SK-N-SH (cell line): ENCODE measurements around the gene DIAPH1. TPM values are rescaled to one million over a fixed set of nuclear protein-coding genes. Genes with fewer than 3 reads are reported as not detected.
A peak's percentile ranks its signal among the peaks of the same experiment; 100 is the strongest.

Source experiments
- CTCF ChIA-PET: fragments of 300-600, 350-600 bp; formaldehyde crosslinking; extraction: SDS; loops from one replicate; lab custom pipeline; 2021; lab: Yijun Ruan, JAX
- POLR2A ChIA-PET: fragments of 350-600 bp; sonication (Branson Sonifier 250); formaldehyde crosslinking; extraction: SDS; loops from one replicate; lab custom pipeline; 2020; ENCODE audit warnings: antibody characterized with exemption, inconsistent platforms; lab: Yijun Ruan, JAX
- DNase-seq: peaks from one replicate; pipeline ENCODE4 v3.0.0; 2012
- H2AFZ ChIP-seq: fragments of 200-600 bp; sonication (generic); 2 replicates; pipeline ENCODE4 v1.8.1; 2016; ENCODE audit warnings: antibody characterized with exemption, mild to moderate bottlenecking, low read depth
- H3F3A ChIP-seq: fragments of 200-600 bp; sonication (generic); replicated peaks from 2 replicates; pipeline ENCODE3; 2016; ENCODE audit warnings: antibody characterized with exemption, mild to moderate bottlenecking; ENCODE audit not compliant: insufficient read depth
- H3K27ac ChIP-seq, 2 experiments: fragments of 200-500 bp in 1 of 2; fragments of 200-600 bp in 1 of 2; sonication (Bioruptor generic) in 1 of 2; sonication (generic), shearing (Covaris generic) in 1 of 2; 2 replicates each; pipeline versions ENCODE4 v1.5.1 to v1.6.1; 2014 to 2016; ENCODE audit warnings: low read depth in 2 of 2, inconsistent platforms in 1 of 2, low read length in 1 of 2, mild to moderate bottlenecking in 1 of 2, mixed read lengths in 1 of 2
- H3K27me3 ChIP-seq: fragments of 200-600 bp; sonication (generic), shearing (Covaris generic); 2 replicates; pipeline ENCODE4 v1.6.1; 2016; ENCODE audit warnings: mixed run types; ENCODE audit not compliant: insufficient read depth
- H3K36me3 ChIP-seq, 2 experiments: fragments of 200-500 bp in 1 of 2; fragments of 200-600 bp in 1 of 2; sonication (Bioruptor generic) in 1 of 2; sonication (generic) in 1 of 2; replicated peaks in 1 of 2; 2 replicates each; pipeline versions ENCODE3 to v1.5.1; 2014 to 2016; ENCODE audit warnings: low read length in 1 of 2, mild to moderate bottlenecking in 1 of 2; ENCODE audit not compliant: insufficient read depth in 2 of 2, control insufficient read depth in 1 of 2
- H3K4me1 ChIP-seq, 2 experiments: fragments of 200-500 bp in 1 of 2; fragments of 200-600 bp in 1 of 2; sonication (Bioruptor generic) in 1 of 2; sonication (generic), shearing (Covaris generic) in 1 of 2; 2 replicates each; pipeline versions ENCODE4 v1.5.1 to v1.6.1; 2014 to 2016; ENCODE audit warnings: low read depth in 1 of 2, low read length in 1 of 2, mixed run types in 1 of 2; ENCODE audit not compliant: insufficient read depth in 2 of 2, control insufficient read depth in 1 of 2
- H3K4me2 ChIP-seq: fragments of 200-600 bp; sonication (generic), shearing (Covaris generic); 2 replicates; pipeline ENCODE4 v1.6.1; 2017; ENCODE audit warnings: mixed run types
- H3K4me3 ChIP-seq, 2 experiments: fragments of 200-500 bp in 1 of 2; fragments of 200-600 bp in 1 of 2; sonication (Bioruptor generic) in 1 of 2; sonication (generic), shearing (Covaris generic) in 1 of 2; 2 replicates each; pipeline versions ENCODE4 v1.5.1 to v1.8.1; 2014 to 2016; ENCODE audit warnings: low read depth in 2 of 2, inconsistent platforms in 1 of 2, low read length in 1 of 2, mild to moderate bottlenecking in 1 of 2, mixed read lengths in 1 of 2, moderate library complexity in 1 of 2
- H3K79me2 ChIP-seq: fragments of 200-600 bp; sonication (generic); 2 replicates; pipeline ENCODE4 v1.8.1; 2017; ENCODE audit warnings: mild to moderate bottlenecking; ENCODE audit not compliant: insufficient read depth
- H3K9ac ChIP-seq: fragments of 200-600 bp; sonication (generic); 2 replicates; pipeline ENCODE4 v1.6.1; 2017; ENCODE audit warnings: mixed run types
- H3K9me2 ChIP-seq: fragments of 200-600 bp; sonication (generic); 2 replicates; pipeline ENCODE4 v1.6.1; 2017; ENCODE audit warnings: mixed run types
- H3K9me3 ChIP-seq: fragments of 200-600 bp; sonication (generic); 2 replicates; pipeline ENCODE4 v1.6.1; 2017; ENCODE audit warnings: mixed run types, mild to moderate bottlenecking, moderate library complexity
- H4K20me1 ChIP-seq: fragments of 200-600 bp; sonication (generic); 2 replicates; pipeline ENCODE4 v1.6.1; 2017; ENCODE audit warnings: mild to moderate bottlenecking, mixed run types; ENCODE audit not compliant: insufficient read depth
- ELF1 ChIP-seq: IDR thresholded peaks from 2 replicates; pipeline ENCODE4 v1.4.0; 2012
- EP300 ChIP-seq, 2 experiments: IDR thresholded peaks; 2 replicates each; pipeline versions ENCODE4 v1.4.0 to v1.6.1; 2012; ENCODE audit warnings: borderline replicate concordance in 1 of 2, low read depth in 1 of 2, low read length in 1 of 2
- FOXJ3 ChIP-seq: sonication (generic); formaldehyde crosslinking; IDR thresholded peaks from 2 replicates; pipeline ENCODE4 v1.5.1; 2020; ENCODE audit warnings: mild to moderate bottlenecking, missing genetic modification reagents
- GABPA ChIP-seq: IDR thresholded peaks from 2 replicates; pipeline ENCODE4 v1.4.0; 2012; ENCODE audit warnings: low read depth, mild to moderate bottlenecking
- JUND ChIP-seq: IDR thresholded peaks from 2 replicates; pipeline ENCODE4 v1.4.0; 2012
- NFIC ChIP-seq: IDR thresholded peaks from 2 replicates; pipeline ENCODE4 v1.4.0; 2012; ENCODE audit warnings: borderline replicate concordance
- POLR2AphosphoS5 ChIP-seq: IDR thresholded peaks from 2 replicates; pipeline ENCODE4 v1.6.1; 2012; ENCODE audit warnings: low read depth, low read length
- RAD21 ChIP-seq: IDR thresholded peaks from 2 replicates; pipeline ENCODE4 v1.6.1; 2012; ENCODE audit warnings: mild to moderate bottlenecking, low read length
- RCOR1 ChIP-seq: fragments of 150-350 bp; IDR thresholded peaks from 2 replicates; pipeline ENCODE4 v1.6.1; 2017; ENCODE audit warnings: antibody characterized with exemption, low read length
- RFX5 ChIP-seq: IDR thresholded peaks from 2 replicates; pipeline ENCODE4 v1.6.1; 2012; ENCODE audit warnings: mild to moderate bottlenecking, improper control_type of control experiment, low read length
- SMC3 ChIP-seq: IDR thresholded peaks from 2 replicates; pipeline ENCODE4 v1.6.1; 2012; ENCODE audit warnings: low read depth, low read length, improper control_type of control experiment
- TCF12 ChIP-seq: IDR thresholded peaks from 2 replicates; pipeline ENCODE4 v1.4.0; 2012
- WGBS: methylation state at CpG from one replicate; pipeline ENCODE4 v1.1.6; 2017; ENCODE audit warnings: low lambda C conversion rate; 5-methylcytosine and 5-hydroxymethylcytosine counted together
- polyA plus RNA-seq, 3 experiments: library from polyadenylated mRNA; depleted of rRNA; stranded (reverse); fragments of >200 nt; gene quantifications; 2 replicates each; pipeline ENCODE4 v1.2.3, GENCODE V29; 2012
- TF ChIP-seq, protein P1 (sequence below): fragments of 200-600 bp; sonication (generic); IDR thresholded peaks from 2 replicates; pipeline ENCODE4 v1.6.1; 2017; ENCODE audit warnings: antibody characterized with exemption, mild to moderate bottlenecking, moderate library complexity
- TF ChIP-seq, protein P2 (sequence below): IDR thresholded peaks from 2 replicates; pipeline ENCODE4; 2012
- TF ChIP-seq, protein P3 (sequence below): fragments of 150-350 bp; IDR thresholded peaks from 2 replicates; pipeline ENCODE4 v1.6.1; 2017; ENCODE audit warnings: antibody characterized with exemption, low read length, low read depth, borderline replicate concordance

Gene DIAPH1
- polyA plus RNA-seq, 1 of the 3 experiments (the other 2 are of a cell fraction): 30.4 TPM

DNA sequence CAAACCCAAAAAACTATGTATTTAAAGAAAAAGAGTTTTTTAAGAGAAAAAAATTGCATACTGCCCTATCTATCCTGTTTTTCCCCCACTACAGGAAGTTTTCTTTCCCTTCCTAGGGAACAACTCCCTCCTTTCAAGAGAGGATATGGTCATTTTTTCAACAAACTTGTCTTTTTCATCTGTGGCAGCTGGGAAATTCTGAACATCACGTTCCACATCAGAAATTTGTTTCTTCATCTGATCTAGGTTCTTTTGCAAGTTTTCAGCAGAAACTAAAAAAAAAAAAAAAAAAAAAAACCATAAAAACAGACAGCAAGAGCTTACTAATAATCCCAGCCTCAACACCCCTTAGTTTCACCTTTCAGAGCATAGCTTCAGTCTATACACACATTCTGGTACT is 91.4 kb downstream of the DIAPH1 start:
- H3K4me2 ChIP-seq: no peak overlapping the region
- H3K27ac ChIP-seq: peak overlapping the region in 1 of 2 experiments; percentile 74; a peak in 2 of 4 replicates
- no peak for DNase-seq
- no peak overlapping the region for H2AFZ ChIP-seq
- ChIA-PET POLR2A (no interaction called here), CTCF (interaction anchor here (1.2 to 13.1 kb wide), 5 partner anchors 10 to 405 kb away, joined by 3 to 191 read pairs (median 4); partner anchors contain the start of genes PCDHB4 and PCDHGC3)
- H3K79me2 ChIP-seq: peaks cover 14% of the 10 kb centered on the region
- H3K4me1 ChIP-seq: peaks cover 36 to 54% of the 10 kb centered on the region in 2 experiments
- 83% methylated on average over 1 of the region's 1 CpG for WGBS
- H3F3A ChIP-seq: peaks cover 37% of the 10 kb centered on the region
- no peaks in the 10 kb centered on the region for H3K9me2 ChIP-seq
- H3K36me3 ChIP-seq: peaks cover 12 to 21% of the 10 kb centered on the region in 2 experiments
- H3K4me3 ChIP-seq: no peak overlapping the region
- H3K9ac ChIP-seq: no peak overlapping the region
- no peaks in the 10 kb centered on the region for H3K27me3 ChIP-seq
- TF ChIP-seq EP300 (IDR thresholded peaks at IDR 0.05; ENCODE audit: borderline replicate concordance in 1 of 2, low read depth in 1 of 2, low read length in 1 of 2) (no peak), SMC3 (no peak), TCF12 (no peak), RFX5 (no peak), RAD21 (no peak), ELF1 (no peak), NFIC (no peak), RCOR1 (no peak)
- TF ChIP-seq, protein P1, sequence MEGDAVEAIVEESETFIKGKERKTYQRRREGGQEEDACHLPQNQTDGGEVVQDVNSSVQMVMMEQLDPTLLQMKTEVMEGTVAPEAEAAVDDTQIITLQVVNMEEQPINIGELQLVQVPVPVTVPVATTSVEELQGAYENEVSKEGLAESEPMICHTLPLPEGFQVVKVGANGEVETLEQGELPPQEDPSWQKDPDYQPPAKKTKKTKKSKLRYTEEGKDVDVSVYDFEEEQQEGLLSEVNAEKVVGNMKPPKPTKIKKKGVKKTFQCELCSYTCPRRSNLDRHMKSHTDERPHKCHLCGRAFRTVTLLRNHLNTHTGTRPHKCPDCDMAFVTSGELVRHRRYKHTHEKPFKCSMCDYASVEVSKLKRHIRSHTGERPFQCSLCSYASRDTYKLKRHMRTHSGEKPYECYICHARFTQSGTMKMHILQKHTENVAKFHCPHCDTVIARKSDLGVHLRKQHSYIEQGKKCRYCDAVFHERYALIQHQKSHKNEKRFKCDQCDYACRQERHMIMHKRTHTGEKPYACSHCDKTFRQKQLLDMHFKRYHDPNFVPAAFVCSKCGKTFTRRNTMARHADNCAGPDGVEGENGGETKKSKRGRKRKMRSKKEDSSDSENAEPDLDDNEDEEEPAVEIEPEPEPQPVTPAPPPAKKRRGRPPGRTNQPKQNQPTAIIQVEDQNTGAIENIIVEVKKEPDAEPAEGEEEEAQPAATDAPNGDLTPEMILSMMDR: no peak
- TF ChIP-seq, protein P2, sequence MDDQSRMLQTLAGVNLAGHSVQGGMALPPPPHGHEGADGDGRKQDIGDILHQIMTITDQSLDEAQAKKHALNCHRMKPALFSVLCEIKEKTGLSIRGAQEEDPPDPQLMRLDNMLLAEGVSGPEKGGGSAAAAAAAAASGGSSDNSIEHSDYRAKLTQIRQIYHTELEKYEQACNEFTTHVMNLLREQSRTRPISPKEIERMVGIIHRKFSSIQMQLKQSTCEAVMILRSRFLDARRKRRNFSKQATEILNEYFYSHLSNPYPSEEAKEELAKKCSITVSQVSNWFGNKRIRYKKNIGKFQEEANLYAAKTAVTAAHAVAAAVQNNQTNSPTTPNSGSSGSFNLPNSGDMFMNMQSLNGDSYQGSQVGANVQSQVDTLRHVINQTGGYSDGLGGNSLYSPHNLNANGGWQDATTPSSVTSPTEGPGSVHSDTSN: no peak
- no peaks in the 10 kb centered on the region for H4K20me1 ChIP-seq
- no peaks in the 10 kb centered on the region for H3K9me3 ChIP-seq

DNA sequence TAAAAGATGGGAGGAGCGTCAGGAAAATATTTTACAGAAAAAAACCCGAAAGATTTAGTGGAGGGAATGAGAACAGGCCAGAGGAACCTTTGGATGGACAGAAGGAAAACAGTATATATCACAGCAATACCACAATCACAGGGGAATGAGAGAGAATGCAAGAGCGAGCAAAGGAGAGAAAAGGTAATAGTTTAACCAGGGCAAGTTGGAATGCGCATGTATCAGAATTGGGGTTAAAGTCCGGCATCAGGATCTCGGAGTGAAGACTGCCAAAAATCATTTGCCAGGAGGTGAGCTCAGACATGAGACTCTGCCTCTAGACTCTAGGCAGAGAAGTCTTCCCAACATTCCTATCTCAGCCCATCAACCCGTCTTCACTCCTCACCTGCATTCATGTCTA is 93.1 kb downstream of the DIAPH1 start:
- Histone ChIP-seq H3K36me3 (peaks cover 13 to 21% of the 10 kb centered on the region in 2 experiments), H3K79me2 (peaks cover 14% of the 10 kb centered on the region), H3K4me2 (peak overlapping the region; percentile 85), H3K4me1 (peaks cover 36 to 69% of the 10 kb centered on the region in 2 experiments), H3K27ac (peak overlapping the region; percentile 99 to 100), H3K9me2 (no peaks in the 10 kb centered on the region), H3K4me3 (peak overlapping the region in 1 of 2 experiments; percentile 52; a peak in 3 of 4 replicates)
- DNase-seq: no peak
- TF ChIP-seq POLR2AphosphoS5: no peak
- TF ChIP-seq, protein P3, sequence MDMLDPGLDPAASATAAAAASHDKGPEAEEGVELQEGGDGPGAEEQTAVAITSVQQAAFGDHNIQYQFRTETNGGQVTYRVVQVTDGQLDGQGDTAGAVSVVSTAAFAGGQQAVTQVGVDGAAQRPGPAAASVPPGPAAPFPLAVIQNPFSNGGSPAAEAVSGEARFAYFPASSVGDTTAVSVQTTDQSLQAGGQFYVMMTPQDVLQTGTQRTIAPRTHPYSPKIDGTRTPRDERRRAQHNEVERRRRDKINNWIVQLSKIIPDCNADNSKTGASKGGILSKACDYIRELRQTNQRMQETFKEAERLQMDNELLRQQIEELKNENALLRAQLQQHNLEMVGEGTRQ: no peak
- no peak for TF ChIP-seq FOXJ3 (CRISPR knock-in tag)
- no peak for TF ChIP-seq GABPA
- TF ChIP-seq ELF1: no peak
- TF ChIP-seq JUND: no peak
- TF ChIP-seq, all 33 proteins: peak for 0
- ChIA-PET CTCF (interaction anchor here (0.6 to 13.1 kb wide), 22 partner anchors 12 to 206 kb away, joined by 3 to 191 read pairs (median 10); partner anchors contain the start of genes PCDHGA10, PCDHGA11, PCDHGA2 and PCDHGA4), POLR2A (interaction anchor here (1.0 to 1.5 kb wide), 2 partner anchors 32 to 39 kb away, joined by 3 read pairs; no protein-coding TSS in a partner anchor)
- Histone ChIP-seq H3K9me3 (no peaks in the 10 kb centered on the region), H3K27me3 (no peaks in the 10 kb centered on the region), H2AFZ (peak overlapping the region; percentile 16; the same call in 1 of the 2 replicates), H3K9ac (peak overlapping the region; percentile 66; the same call in 1 of the 2 replicates), H3F3A (peaks cover 55% of the 10 kb centered on the region), H4K20me1 (no peaks in the 10 kb centered on the region)
- WGBS: 47% methylated on average over 7 of the region's 7 CpGs
